ENCODE measurements around the gene NHSL1.
A peak's percentile ranks its signal among the peaks of the same experiment; 100 is the strongest.

The NHSL1 gene

DNA sequence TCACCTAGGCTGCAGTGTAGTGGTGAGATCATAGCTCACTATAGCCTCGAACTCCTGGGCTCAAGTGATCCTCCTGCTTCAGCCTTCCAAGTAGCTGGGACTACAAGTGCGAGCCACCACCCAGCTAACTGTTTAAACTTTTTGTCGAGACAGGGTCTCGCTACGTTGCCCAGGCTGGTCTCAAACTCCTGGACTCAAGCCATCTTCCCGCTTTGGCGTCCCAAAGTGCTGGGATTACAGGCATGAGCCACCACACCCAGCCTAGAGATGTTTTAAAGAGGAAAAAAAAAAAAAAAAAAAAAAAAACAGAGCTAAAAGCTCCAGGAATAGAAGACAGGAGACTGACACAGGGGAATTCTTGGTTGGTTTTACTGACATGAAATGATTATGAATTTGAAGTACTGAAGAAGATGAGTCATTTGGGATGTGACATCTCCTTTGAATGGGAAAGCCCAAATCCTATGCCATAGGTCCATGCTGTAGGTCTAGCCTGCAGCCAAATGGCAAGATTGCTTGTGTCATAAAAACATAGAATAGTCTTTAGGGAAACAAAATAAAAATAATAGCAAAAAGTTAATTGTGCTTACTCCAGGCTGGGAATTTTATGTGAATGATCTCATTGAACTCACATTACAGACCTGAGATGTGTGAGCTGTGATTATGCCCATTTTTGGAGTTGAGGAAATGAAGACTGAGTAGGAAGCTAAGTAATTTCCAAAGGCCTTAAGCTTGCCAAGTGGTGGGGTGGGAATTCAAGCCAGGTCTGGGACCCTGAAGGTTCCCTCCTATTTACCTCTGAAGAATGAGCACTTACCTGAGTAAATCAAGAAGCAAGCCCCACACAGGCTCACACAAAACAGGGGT is 24.3 kb upstream of the NHSL1 start:
- no peak for DNase-seq

- DNase-seq: no peak
Measured at GRCh38 chr6:138522611-138523010, 23.3 kb upstream of the NHSL1 start.

GRCh38 chr6:138521790-138522189 is 22.5 kb upstream of the NHSL1 start:
- no peak for DNase-seq

- DNase-seq: no peak
Measured at GRCh38 chr6:138520463-138520862, 21.2 kb upstream of the NHSL1 start.

- no peak for DNase-seq
Measured at GRCh38 chr6:138518054-138518453, 18.8 kb upstream of the NHSL1 start.

GRCh38 chr6:138517635-138518034 is 18.3 kb upstream of the NHSL1 start:
- peak; percentile 9 for DNase-seq

GRCh38 chr6:138515657-138516248 is 16.5 kb upstream of the NHSL1 start:
- DNase-seq: no peak

DNA sequence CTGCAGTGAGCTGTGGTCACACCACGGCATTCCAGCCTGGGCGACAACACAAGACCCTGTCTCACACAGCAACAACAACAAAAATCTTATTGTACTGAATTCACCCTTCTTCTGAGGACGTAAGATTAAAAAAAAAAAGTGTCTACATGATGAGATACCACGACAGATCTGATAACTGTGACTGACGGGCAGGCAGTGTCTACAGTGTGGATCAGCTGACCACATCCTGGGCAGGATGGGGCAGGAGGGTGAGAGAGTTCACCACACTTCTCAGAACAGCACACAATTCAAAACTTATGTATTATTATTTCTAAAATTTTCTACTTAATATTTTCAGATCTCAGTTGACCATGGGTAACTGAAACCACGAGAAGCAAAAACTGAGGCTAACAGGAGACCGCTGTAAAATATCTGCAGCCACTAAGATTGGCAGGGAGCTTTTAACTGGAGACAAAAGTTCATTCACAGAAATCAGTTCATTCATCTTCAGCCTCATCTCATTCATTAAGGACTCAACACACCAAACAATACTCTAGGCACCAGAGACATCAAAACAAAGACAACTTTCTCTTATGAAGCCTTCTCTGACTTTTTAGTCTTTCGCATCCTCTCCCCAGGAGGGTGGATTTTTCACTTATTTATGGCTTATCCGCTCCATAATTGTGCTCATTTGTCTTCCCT is 15.7 kb upstream of the NHSL1 start:
- DNase-seq: no peak

DNA sequence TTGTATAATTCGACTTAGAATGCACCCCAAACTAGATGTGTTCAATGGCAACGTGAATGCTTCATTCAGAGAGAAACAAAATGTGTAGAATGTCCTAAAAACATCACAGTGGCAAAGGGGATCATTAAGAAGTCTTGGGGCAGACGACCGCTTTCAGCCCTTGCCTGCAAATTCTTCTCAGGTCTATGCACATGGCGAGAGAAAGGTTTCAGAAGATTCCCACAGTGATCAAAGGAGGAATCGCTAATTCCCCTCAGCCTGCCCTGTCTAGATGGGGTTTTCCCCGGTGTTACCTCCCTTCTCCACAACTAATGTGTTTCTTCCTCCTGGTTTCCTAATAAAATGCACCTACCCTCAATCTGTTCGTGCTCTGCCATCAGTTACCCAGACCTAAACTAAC is 13.3 kb upstream of the NHSL1 start:
- DNase-seq: no peak

GRCh38 chr6:138510093-138510492 is 10.8 kb upstream of the NHSL1 start:
- DNase-seq: no peak

- DNase-seq: peak; percentile 59
Measured at GRCh38 chr6:138509371-138509770, 10.1 kb upstream of the NHSL1 start.

- DNase-seq: no peak
Measured at GRCh38 chr6:138508676-138508988, 9.3 kb upstream of the NHSL1 start.

GRCh38 chr6:138507977-138508675 is 8.8 kb upstream of the NHSL1 start:
- no peak for DNase-seq

- no peak for DNase-seq
Measured at GRCh38 chr6:138504764-138505689, 5.7 kb upstream of the NHSL1 start.

DNA sequence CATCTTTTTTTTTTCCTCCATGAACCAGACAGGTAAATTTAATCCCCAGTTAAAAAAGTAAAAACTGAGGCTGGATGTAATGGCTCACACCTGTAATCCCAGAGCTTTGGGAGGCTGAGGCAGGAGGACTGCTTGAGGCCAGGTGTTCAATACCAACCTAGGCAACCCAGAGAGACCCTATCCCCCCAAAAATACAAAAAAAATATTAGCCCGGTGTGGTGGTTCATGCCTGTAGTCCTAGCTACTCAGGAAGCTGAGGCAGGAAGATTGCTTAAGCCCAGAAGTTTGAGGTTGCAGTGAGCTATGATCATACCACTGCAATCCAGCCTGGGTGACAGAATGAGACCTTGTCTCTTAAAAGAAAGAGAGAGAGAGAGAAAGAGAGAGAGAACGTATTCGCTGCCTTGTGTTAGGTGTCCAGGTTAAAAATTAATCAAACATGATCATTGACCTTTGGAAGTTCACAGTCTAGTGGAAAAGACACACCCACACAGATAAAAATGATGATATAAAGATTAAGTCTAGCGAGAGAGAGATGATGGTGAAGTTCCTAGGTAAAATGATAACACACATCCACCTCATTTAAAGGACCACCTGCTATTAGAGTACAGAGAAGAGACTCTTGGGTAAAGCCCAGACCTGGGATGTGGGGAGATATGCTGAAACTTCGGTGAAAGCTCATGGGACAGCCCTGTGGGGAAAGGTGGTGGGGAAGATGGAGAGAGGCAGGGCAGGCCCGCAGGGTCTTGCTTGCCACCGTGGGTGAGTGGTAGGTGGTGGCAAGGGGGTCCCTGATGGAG is 4.8 kb upstream of the NHSL1 start:
- DNase-seq: no peak

GRCh38 chr6:138502546-138502945 is 3.3 kb upstream of the NHSL1 start:
- no peak for DNase-seq

- no peak for DNase-seq
Measured at GRCh38 chr6:138500867-138501446, 1.7 kb upstream of the NHSL1 start.

- no peak for DNase-seq
Measured at GRCh38 chr6:138500045-138500665, 861 bp upstream of the NHSL1 start.

DNA sequence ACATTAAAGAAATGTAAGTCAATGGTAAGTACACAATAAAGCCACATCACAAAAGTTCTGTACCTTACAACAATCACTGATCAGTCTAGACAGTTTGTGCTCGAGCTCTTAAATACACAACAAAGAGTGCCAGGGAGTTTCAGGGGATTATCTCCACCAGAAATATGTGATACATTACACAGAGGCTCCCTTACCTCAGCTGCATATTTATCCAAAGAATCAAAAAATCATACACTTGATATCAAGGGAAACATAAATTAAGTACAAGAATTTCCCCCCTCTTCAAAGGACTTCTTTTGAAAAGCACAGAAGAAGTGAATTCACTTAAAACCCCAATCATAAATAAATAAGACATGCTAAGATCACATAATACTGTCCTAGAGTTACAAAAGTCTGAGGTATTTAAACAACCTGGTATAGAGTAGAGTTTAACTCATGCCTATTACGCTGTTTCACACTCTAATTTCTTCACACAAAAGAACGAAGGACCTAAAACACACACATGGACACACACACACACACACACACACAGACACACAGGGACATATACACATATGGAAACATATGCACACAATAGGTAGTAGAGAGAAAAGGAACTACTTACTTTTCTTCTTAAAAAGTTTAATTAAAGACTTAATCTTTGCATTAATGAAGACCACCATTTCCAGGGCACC is 528 bp downstream of the NHSL1 start:
- DNase-seq: no peak

GRCh38 chr6:138497286-138497685 is 2.0 kb downstream of the NHSL1 start:
- DNase-seq: no peak
